Cardiac muscle cell (in vitro differentiated cells and primary cell): ENCODE measurements around the gene WARS2. TPM values are rescaled to one million over a fixed set of nuclear protein-coding genes. Genes with fewer than 3 reads are reported as not detected.
A peak's percentile ranks its signal among the peaks of the same experiment; 100 is the strongest.
"Not testable (repeated sequence)": the region's sequence is repeated elsewhere in the genome, so short reads cannot be mapped to it uniquely, and the experiment has no call there.

Experiments used
- DNase-seq, 2 donors: peaks; one replicate each; pipeline versions ENCODE4 v3.0.0 to v3.0.0-alpha.2; 2010 to 2017; ENCODE audit warnings: low read depth in 1 of 2, low spot score in 1 of 2
- H3K27ac ChIP-seq: fragments of 200-600 bp; sonication (generic); 2 replicates; pipeline ENCODE4 v1.5.1; 2016
- H3K27me3 ChIP-seq: fragments of 200-600 bp; sonication (generic); 2 replicates; pipeline ENCODE4 v1.6.0; 2016; ENCODE audit warnings: control low read depth
- H3K36me3 ChIP-seq: fragments of 200-600 bp; sonication (generic); 2 replicates; pipeline ENCODE4 v1.5.1; 2016; ENCODE audit warnings: control low read depth
- H3K4me1 ChIP-seq: fragments of 200-600 bp; sonication (generic); 2 replicates; pipeline ENCODE4 v1.8.1; 2017; ENCODE audit warnings: low read depth, mild to moderate bottlenecking, mixed run types
- H3K4me3 ChIP-seq: fragments of 200-600 bp; sonication (generic); 2 replicates; pipeline ENCODE4 v1.5.1; 2016; ENCODE audit warnings: mild to moderate bottlenecking
- H3K9me3 ChIP-seq: fragments of 200-600 bp; sonication (generic); 2 replicates; pipeline ENCODE4 v1.5.1; 2017; ENCODE audit warnings: low read depth, mild to moderate bottlenecking, control low read depth
- CTCF ChIP-seq: IDR thresholded peaks from 2 replicates; pipeline ENCODE4 v1.5.1; 2012; ENCODE audit warnings: low read depth, mild to moderate bottlenecking, low read length
- polyA plus RNA-seq: library from polyadenylated mRNA; unstranded; fragments of >200 nt; fragmentation: Nextera tagmentation; extraction: Ambion mirVana; gene quantifications from 2 replicates; pipeline ENCODE4 v1.2.1, GENCODE V29; 2016
- total RNA-seq: library from RNA; depleted of rRNA; stranded (reverse); fragments of >200 nt; gene quantifications from 2 replicates; pipeline ENCODE4 v1.2.3, GENCODE V29; 2016

The WARS2 gene
- total and polyA plus RNA-seq, 2 experiments from 2014 or later: 10.9 to 13.1 TPM

DNA sequence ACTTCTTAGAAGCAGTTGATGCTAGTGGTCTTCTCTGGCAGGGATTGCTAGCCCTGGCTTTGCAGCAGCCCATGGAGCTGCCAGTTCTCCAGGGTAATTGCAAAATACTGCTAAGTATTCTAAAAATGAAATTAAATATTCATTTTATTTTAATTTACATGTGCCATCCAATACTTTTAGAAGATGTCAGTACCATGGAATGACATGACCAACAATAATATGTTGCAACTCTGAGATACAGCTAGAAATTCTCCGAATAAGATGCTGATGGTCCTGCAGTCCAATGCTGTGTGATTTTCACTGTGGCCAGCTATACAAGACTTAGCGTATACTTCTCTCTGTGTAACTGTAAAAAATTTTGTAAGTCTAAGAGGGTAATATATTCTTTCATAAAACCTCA, 20.0 kb upstream of the WARS2 start:
- no peak overlapping the region for H3K27ac ChIP-seq
- no peak for TF ChIP-seq CTCF

GRCh38 chr1:119159966-119160365, 19.5 kb upstream of the WARS2 start:
- peak in 1 of 2 donors; percentile 14 for DNase-seq
- no peak for TF ChIP-seq CTCF
- H3K4me1 ChIP-seq: no peaks in the 10 kb centered on the region
- H3K36me3 ChIP-seq: peaks cover 10% of the 10 kb centered on the region
- H3K9me3 ChIP-seq: no peaks in the 10 kb centered on the region
- H3K27ac ChIP-seq: no peak overlapping the region
- H3K27me3 ChIP-seq: no peaks in the 10 kb centered on the region
- H3K4me3 ChIP-seq: no peak overlapping the region

More for the DNA sequence above, 20.0 kb upstream of the WARS2 start:
- H3K36me3 ChIP-seq: peaks cover 10% of the 10 kb centered on the region
- DNase-seq: no peak
- no peak overlapping the region for H3K4me3 ChIP-seq
- no peaks in the 10 kb centered on the region for H3K27me3 ChIP-seq
- no peaks in the 10 kb centered on the region for H3K9me3 ChIP-seq
- no peaks in the 10 kb centered on the region for H3K4me1 ChIP-seq

GRCh38 chr1:119159111-119159510, 18.7 kb upstream of the WARS2 start:
- no peak for TF ChIP-seq CTCF
- H3K9me3 ChIP-seq: no peaks in the 10 kb centered on the region
- H3K4me1 ChIP-seq: no peaks in the 10 kb centered on the region
- DNase-seq: peak in 1 of 2 donors; percentile 57
- H3K4me3 ChIP-seq: no peak overlapping the region
- no peak overlapping the region for H3K27ac ChIP-seq
- peaks cover 10% of the 10 kb centered on the region for H3K36me3 ChIP-seq
- no peaks in the 10 kb centered on the region for H3K27me3 ChIP-seq

DNA sequence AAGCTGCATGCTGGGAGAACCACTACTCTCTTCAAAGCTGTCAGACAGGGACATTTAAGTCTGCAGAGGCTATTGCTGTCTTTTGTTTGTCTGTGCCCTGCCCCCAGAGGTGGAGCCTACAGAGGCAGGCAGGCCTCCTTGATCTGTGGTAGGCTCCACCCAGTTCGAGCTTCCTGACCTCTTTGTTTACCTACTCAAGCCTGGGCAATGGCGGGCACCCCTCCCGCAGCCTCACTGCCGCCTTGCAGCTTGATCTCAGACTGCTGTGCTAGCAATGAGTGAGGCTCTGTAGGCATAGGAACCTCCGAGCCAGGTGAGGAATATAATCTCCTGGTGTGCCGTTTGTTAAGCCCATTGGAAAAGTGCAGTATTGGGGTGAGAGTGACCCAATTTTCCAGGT, 16.3 kb upstream of the WARS2 start:
- peaks cover 10% of the 10 kb centered on the region for H3K36me3 ChIP-seq
- not testable (repeated sequence) for H3K4me3 ChIP-seq, H3K4me1 ChIP-seq, DNase-seq, H3K27me3 ChIP-seq, H3K9me3 ChIP-seq, H3K27ac ChIP-seq

DNA sequence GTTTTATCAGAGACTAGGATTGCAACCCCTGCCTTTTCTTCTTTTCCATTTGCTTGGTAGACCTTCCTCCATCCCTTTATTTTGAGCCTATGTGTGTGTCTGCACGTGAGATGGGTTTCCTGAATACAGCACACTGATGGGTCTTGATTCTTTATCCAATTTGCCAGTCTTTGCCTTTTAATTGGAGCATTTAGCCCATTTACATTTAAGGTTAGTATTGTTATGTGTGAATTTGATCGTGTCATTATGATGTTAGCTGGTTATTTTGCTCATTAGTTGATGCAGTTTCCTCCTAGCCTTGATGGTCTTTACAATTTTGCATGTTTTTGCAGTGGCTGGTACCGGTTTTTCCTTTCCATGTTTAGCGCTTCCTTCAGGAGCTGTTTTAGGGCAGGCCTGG, 14.6 kb upstream of the WARS2 start:
- not testable (repeated sequence) for DNase-seq, H3K4me3 ChIP-seq, H3K9me3 ChIP-seq, H3K27me3 ChIP-seq, H3K27ac ChIP-seq, H3K4me1 ChIP-seq
- H3K36me3 ChIP-seq: peaks cover 10% of the 10 kb centered on the region

- H3K4me1 ChIP-seq: peaks cover 4% of the 10 kb centered on the region
- TF ChIP-seq CTCF: no peak
- no peak for DNase-seq
- H3K36me3 ChIP-seq: no peaks in the 10 kb centered on the region
- no peaks in the 10 kb centered on the region for H3K9me3 ChIP-seq
- no peak overlapping the region for H3K27ac ChIP-seq
- H3K4me3 ChIP-seq: no peak overlapping the region
- no peaks in the 10 kb centered on the region for H3K27me3 ChIP-seq
Observed at GRCh38 chr1:119150150-119150549, 9.7 kb upstream of the WARS2 start.

- no peak for TF ChIP-seq CTCF
- Histone ChIP-seq H3K27me3 (no peaks in the 10 kb centered on the region), H3K27ac (no peak overlapping the region), H3K9me3 (no peaks in the 10 kb centered on the region), H3K4me1 (peaks cover 4% of the 10 kb centered on the region), H3K36me3 (no peaks in the 10 kb centered on the region), H3K4me3 (no peak overlapping the region)
- peak in 1 of 2 donors; percentile 47 for DNase-seq
Observed at GRCh38 chr1:119147661-119148090, 7.2 kb upstream of the WARS2 start.
